Activated CD8-positive, alpha-beta memory T cell treated with anti-CD3 and anti-CD28 coated beads, Interleukin-2, amount 50 U/mL, for 1 hour (primary cell): ENCODE data around the gene ABHD2.
"Not testable (repeated sequence)": the region's sequence is repeated elsewhere in the genome, so short reads cannot be mapped to it uniquely, and the experiment has no call there.

Experiments used
- DNase-seq: peaks from one replicate; pipeline ENCODE4 v3.0.0-alpha.2; 2020; ENCODE audit errors: extremely low read depth

The ABHD2 gene

DNA sequence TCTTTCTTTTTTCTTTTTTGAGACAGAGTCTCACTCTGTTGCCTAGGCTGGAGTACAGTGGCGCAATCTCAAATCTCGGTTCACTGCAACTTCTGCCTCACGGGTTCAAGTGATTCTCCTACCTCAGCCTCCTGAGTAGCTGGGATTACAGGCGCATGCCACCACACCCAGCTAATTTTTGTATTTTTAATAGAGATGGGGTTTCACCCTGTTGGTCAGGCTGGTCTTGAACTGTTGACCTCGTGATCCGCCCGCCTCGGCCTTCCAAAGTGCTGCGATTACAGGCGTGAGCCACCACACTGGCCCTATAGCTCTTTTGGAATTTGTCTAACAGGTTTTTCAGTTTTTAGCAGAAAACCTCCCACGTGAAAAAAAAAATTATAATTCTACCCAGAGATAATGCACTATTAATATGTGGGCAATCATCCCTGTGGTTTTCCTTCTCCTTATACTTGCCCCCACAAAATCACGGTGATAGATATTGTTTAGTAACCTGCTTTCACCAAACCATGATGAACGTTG lies 32.3 kb downstream of the ABHD2 start:
- DNase-seq: not testable (repeated sequence)

DNA sequence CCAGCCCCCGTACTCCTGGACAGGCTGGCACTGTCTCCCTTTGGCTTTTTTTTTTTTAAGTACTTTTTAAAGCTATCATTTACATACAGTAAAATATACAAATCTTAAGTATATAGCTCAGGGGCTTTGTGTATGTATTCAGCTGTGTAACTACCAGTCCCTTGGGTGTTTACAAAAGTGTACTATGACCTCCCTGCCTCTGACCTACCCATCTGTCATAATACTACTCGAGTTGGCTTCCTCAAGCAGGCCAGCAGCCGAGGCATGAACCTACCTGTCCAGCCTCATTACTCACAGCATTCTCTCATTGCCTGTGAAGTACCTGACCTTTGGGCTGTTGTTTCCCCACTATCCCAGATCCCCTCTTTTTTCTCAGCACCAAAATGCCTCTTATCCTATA lies 33.2 kb downstream of the ABHD2 start:
- DNase-seq: no peak

- no peak for DNase-seq
Measured at GRCh38 chr15:89122505-89123180, 34.4 kb downstream of the ABHD2 start.

DNA sequence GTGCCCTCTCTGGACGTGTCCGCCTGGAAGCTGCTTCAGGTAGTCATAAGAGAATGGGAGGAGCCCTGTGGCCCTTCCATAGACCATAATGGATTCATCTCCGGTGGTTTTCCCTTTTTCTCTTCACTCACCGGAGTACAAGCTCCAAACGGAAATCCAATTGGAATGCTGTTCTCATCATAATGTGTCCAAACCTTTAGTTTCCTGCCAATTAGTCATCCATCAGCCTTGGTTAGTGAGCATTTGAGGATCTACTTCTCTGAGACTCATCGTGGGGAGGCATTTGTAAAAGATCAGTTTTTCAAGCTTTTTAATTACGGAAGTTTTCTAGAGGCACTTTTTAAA lies 34.9 kb downstream of the ABHD2 start:
- DNase-seq: no peak

DNA sequence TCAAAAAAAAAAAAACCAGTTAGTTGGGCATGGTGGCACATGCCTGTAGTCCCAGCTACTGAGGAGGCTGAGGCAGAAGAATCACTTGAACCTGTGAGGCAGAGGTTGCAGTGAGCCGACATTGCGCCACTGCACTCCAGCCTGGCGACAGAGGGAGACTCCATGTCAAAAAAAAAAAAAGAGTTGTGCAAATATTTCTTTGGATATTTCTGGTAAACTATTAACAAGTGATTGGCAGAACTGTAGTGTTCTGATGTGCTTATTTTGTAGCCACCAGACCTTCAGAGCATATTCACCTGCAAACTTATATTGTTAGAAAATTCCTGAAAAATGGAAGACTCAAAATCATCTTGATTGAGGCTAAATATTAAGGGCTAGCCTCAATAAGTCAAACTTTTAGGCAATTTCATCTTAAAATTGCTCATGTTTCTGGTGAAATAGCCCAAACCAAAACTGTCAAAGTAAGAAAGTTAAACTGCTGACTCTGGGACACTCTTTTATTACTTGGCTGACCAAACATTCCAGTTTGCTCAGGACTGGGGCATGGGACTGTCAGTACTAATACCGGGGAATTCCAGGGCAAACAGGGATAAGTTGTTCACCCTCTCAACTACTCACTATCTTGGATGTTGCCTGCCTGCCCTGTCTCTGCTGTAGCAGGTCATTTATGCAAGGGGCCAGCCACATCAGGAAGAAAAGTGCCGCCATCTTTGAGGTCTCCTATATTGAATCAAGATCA lies 37.0 kb downstream of the ABHD2 start:
- DNase-seq: no peak

- no peak for DNase-seq
Measured at GRCh38 chr15:89126009-89126408, 37.8 kb downstream of the ABHD2 start.

- no peak for DNase-seq
Measured at GRCh38 chr15:89127054-89127702, 38.9 kb downstream of the ABHD2 start.

DNA sequence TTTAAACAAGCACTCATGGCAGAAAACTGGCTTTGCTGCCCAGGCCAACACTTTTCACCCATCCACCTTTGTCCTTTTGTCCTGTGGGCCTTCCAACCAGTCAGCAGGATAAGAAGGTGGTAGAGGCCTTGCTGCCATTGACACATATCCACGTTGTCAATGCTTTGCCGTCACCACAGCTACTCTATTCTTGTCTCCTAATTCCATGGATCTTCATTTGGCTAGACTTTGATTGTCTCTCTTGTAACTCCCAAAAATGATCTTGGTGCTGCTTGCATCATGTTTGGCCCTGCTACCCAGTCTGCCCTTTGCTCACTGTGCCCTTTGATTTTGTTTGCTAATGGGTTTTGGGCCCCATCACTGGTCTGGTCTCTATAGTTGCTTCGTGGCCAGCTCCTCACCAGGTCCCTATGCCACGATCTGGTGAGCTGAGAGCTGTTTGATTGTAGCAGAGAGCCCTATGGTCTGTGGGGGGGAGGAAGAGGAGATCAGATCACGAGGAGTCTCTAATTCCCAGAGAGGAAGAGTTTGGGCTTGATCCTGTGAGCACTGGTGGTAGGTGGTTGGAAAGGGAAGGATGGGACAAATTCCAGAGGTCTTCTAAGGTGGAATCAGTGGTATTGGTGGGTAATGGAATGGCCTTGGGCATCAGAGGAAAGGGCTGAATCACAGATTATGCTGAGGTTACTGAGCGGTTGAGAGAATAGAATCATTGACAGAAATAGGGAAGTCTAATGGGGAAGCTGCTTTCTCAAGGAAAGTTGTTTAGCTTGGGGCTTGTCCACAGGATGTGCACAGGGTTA lies 40.3 kb downstream of the ABHD2 start:
- no peak for DNase-seq

GRCh38 chr15:89129123-89129815 lies 41.0 kb downstream of the ABHD2 start:
- peak; percentile 19 for DNase-seq

DNA sequence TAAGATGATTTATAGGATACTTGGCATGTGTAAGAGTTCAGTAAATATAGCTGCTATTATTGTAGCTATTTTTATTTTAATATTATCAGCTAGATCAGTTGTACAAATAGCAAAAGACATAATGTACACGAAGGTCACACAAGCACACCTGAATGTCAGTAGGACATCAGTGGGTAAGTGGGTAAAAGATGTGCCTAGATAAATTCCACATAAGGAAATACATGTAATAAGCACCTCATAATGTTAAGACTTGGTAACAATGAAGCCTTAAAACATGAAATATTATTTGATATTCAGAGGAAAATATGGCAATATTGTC lies 41.5 kb downstream of the ABHD2 start:
- DNase-seq: no peak

DNA sequence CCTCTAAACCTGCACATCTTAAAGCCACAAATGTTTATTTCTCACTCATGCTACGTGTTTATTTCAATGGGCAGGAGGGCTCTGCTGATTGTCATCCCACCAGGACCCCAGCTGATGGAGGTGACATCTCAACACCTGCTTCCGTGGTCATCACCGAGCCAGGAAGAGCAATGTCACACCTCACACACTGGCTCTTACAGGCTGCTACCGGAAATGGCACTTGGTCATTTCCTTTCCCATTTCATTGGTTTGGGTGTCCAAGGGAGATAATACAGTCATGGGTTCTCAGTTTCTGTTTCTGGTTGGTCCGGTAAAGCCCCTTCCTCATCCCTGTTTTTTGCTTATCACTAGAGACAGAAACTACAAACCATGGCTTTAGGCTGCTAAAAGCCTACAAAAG lies 41.9 kb downstream of the ABHD2 start:
- no peak for DNase-seq

- no peak for DNase-seq
Measured at GRCh38 chr15:89131731-89132130, 43.5 kb downstream of the ABHD2 start.

DNA sequence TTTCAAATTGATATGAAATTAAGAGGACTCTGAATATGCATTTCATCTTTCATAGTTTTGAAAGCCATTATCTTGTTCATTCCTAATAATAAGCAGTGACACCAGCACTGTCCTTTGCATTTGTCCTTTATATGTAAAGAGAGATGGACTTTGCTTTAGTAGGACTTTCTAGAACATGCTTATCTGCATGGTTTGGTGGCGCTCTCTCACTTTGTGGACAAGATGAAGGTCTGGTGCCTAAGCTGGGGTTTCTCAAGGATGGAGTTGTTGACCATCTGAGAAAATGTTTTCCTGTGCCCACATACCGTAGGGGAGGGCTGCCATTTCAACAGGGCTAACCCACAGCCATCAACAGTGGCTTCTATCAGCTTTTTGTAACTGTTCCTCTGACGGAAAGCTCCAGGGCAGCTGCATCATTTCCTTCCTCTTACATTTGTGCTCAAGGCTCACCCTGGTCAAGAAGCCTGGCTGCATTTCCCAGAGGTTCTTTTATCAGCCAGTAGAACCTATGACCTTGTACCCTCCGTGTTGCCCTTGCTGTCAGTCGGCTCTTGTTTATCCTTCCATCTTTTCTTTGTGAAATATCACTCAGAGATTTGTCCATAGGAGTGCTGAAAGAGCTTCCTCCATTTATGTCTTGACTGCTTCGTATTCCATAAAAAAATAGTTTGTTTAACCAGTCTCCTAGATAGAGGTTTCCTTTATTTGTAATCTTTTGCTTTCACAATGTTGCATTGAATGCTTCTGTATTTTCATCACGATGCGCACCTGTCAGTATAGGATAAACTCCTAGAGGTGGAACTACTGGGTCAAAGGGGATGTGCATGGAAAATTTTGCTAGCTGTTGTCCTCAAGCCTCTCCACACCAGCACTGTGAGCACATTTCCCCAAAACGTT lies 44.6 kb downstream of the ABHD2 start:
- DNase-seq: peak; percentile 10

- DNase-seq: not testable (repeated sequence)
Measured at GRCh38 chr15:89135387-89136077, 47.3 kb downstream of the ABHD2 start.

DNA sequence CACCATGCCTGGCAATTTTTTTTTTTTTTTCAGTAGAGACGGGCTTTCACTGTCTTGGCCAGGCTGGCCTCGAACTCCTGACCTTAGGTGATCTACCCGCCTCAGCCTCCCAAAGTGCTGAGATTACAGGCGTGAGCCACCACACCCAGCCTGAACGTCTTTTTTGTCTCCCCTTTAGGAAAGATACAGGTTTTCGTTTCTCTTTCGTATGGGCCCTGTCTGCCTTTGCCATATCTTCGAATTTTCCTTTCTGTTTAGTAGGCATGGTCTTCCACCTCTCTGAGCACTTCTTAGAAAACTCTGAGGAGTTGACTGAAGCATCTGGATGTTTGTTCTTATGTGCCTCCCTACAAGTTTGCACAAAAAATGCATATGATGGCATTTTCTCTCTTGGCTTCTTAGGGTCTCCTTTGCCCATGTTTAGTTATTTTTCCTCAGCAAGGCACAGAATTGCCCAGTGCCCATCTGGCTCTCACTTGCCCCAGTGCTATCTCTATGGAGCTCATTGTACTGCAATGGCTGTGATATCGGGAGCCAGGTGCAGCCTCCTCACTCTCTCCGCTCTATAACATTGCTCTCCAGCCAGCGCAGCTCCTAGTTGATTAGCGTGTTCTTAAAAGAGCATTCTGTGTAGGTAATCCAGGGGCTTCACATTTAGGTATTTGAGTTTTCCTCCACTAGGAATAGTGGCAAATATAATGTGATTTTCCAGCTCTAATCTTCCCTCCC lies 48.0 kb downstream of the ABHD2 start:
- DNase-seq: no peak

DNA sequence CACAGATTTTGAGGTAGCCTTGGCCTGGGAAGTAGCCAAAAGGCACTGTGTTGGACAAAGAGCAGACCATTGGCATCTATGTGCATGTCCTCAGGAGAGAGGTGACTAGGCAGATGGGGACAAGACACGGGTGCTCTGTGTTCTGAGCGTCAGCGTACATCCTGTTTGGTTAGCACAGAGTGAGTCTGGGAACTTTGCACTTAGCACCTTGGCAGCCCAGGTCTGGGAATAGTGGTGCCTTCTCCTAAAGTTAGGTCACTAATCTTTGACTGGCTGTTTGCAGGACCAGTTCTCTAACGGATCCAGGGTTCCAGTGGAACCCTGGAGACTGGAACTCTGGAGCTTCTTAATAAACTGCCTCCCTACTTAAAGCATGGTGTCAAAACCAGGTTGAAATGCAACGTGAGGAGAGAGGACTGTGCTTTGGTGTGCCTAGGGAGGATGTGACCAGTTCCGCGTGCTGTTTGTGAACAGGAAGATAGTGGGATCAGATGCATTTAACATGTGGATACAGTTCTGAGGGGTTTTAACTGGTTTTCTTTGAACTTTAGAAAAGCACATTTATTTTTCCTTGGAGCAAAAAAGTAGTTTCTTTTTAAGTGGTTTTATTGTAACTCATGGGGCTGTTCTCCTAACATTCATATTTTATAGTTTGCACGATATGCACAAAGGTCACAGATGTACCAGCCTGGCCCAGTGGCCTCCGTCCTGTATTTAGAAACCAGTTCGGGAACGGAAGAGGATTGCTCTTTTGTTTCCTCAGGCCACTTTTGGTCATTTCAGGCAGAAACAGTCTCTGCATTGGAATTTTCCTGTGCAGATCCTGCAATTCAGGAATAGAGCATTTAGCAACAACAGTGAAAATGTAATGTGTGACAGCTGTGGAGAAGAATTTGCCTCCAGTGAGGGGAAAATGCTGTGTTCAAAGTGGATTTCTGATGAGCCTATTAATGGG lies 48.8 kb downstream of the ABHD2 start:
- no peak for DNase-seq

- no peak for DNase-seq
Measured at GRCh38 chr15:89137926-89138325, 49.7 kb downstream of the ABHD2 start.

DNA sequence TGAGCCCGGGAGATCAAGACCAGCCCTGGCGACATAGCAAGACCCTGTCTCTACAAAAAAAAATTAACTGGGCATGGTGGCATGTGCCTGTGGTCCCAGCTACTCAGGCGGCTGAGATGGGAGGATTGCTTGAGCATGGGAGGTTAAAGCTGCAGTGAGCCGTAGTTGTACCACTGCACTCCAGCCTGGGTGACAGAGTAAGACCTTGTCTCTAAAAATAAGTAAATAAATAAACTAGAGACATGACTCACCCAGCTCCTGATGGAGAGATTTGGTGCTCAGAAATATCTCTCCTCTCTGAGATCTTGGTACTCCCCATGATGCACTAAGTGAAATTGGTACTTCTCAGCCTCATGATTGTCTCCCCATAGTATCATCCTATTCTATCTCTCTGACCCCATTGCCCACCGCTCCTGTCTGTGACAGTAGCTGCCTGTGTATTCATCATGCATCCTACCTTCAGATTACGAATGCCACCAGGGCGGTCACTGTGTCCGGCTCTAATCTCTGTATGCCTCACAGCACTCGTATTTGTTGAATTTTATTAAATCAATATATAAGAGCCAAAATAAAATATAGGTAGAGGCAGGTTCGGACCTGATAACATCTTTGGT lies 50.9 kb downstream of the ABHD2 start:
- no peak for DNase-seq
